ENCODE results near the gene SEC14L5.

SEC14L5 gene

GRCh38 chr16:4972938-4973587 is 14.9 kb downstream of the SEC14L5 start:
- no peaks in the 10 kb centered on the region for H3K27me3 ChIP-seq (ENCODE audit: insufficient read depth, low read length, poor library complexity, severe bottlenecking)
- no peak overlapping the region for H3K4me2 ChIP-seq (ENCODE audit: low read depth, low read length, poor library complexity, severe bottlenecking)
- no peak overlapping the region for H3K9ac ChIP-seq (ENCODE audit: low read depth, low read length, poor library complexity, severe bottlenecking)
- no peaks in the 10 kb centered on the region for H3K4me1 ChIP-seq (ENCODE audit: insufficient read depth, low read length, poor library complexity, severe bottlenecking)
- no peaks in the 10 kb centered on the region for H3K36me3 ChIP-seq (ENCODE audit: insufficient read depth, low read length)
- H4K20me1 ChIP-seq (ENCODE audit: insufficient read depth, low read length, poor library complexity, severe bottlenecking) = no peaks in the 10 kb centered on the region
- no peaks in the 10 kb centered on the region for H3K9me3 ChIP-seq (ENCODE audit: insufficient read depth, low read depth, low read length)
- TF ChIP-seq CTCF (conservative IDR thresholded peaks at IDR 0.05; ENCODE audit: low read length) = no peak
- no peak overlapping the region for H2AFZ ChIP-seq (ENCODE audit: low read length)
- no peaks in the 10 kb centered on the region for H3K79me2 ChIP-seq (ENCODE audit: insufficient read depth, low read length)
- H3F3A ChIP-seq (ENCODE audit: low read depth) = no peaks in the 10 kb centered on the region
- H3K4me3 ChIP-seq (ENCODE audit: low read length, poor library complexity, severe bottlenecking) = no peak overlapping the region
- H3K9me2 ChIP-seq (replicated peaks; ENCODE audit: low read depth, low read length) = no peaks in the 10 kb centered on the region

GRCh38 chr16:4976079-4976478 is 17.9 kb downstream of the SEC14L5 start:
- H3K79me2 ChIP-seq (ENCODE audit: insufficient read depth, low read length) = no peaks in the 10 kb centered on the region
- H3K9me3 ChIP-seq (ENCODE audit: insufficient read depth, low read depth, low read length) = no peaks in the 10 kb centered on the region
- no peak overlapping the region for H3K4me2 ChIP-seq (ENCODE audit: low read depth, low read length, poor library complexity, severe bottlenecking)
- H3K9ac ChIP-seq (ENCODE audit: low read depth, low read length, poor library complexity, severe bottlenecking) = no peak overlapping the region
- no peaks in the 10 kb centered on the region for H3K4me1 ChIP-seq (ENCODE audit: insufficient read depth, low read length, poor library complexity, severe bottlenecking)
- H3K9me2 ChIP-seq (replicated peaks; ENCODE audit: low read depth, low read length) = no peaks in the 10 kb centered on the region
- no peaks in the 10 kb centered on the region for H3K36me3 ChIP-seq (ENCODE audit: insufficient read depth, low read length)
- no peaks in the 10 kb centered on the region for H4K20me1 ChIP-seq (ENCODE audit: insufficient read depth, low read length, poor library complexity, severe bottlenecking)
- no peak overlapping the region for H2AFZ ChIP-seq (ENCODE audit: low read length)
- no peaks in the 10 kb centered on the region for H3K27me3 ChIP-seq (ENCODE audit: insufficient read depth, low read length, poor library complexity, severe bottlenecking)
- H3F3A ChIP-seq (ENCODE audit: low read depth) = no peaks in the 10 kb centered on the region
- no peak overlapping the region for H3K4me3 ChIP-seq (ENCODE audit: low read length, poor library complexity, severe bottlenecking)
- TF ChIP-seq CTCF (conservative IDR thresholded peaks at IDR 0.05; ENCODE audit: low read length) = no peak
- TF ChIP-seq EZH2phosphoT487 (IDR thresholded peaks at IDR 0.05; ENCODE audit: borderline replicate concordance) = no peak

DNA sequence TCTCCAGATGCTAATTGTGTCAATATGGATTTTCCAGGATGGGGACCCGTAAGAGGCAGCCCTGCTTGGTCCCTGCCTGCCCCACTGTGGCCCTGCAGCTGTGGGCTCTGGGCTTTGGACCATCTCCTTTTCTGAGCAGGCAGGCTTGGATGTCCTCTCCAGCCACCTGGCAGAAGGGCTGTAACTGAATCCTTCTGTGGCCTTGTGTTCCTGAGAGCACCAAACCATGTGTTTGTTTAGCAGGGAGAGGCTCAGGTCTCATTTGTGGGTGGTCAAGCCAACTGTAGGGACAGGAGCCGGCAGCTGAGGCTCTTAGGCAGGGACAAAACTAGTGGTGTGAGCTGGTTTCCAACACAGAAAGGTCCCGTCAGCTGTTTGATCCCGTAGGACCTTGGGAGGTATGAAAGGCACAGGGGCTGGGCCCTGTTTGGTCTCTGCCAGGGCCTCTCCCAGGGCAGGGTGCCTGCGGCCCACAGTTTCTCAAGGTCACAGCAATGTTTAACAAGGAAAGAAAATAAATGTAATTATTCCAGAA is 18.5 kb downstream of the SEC14L5 start:
- no peaks in the 10 kb centered on the region for H3K27me3 ChIP-seq (ENCODE audit: insufficient read depth, low read length, poor library complexity, severe bottlenecking)
- H3F3A ChIP-seq (ENCODE audit: low read depth) = no peaks in the 10 kb centered on the region
- no peak overlapping the region for H3K4me2 ChIP-seq (ENCODE audit: low read depth, low read length, poor library complexity, severe bottlenecking)
- no peak overlapping the region for H3K9ac ChIP-seq (ENCODE audit: low read depth, low read length, poor library complexity, severe bottlenecking)
- no peaks in the 10 kb centered on the region for H3K9me3 ChIP-seq (ENCODE audit: insufficient read depth, low read depth, low read length)
- no peaks in the 10 kb centered on the region for H3K4me1 ChIP-seq (ENCODE audit: insufficient read depth, low read length, poor library complexity, severe bottlenecking)
- H3K79me2 ChIP-seq (ENCODE audit: insufficient read depth, low read length) = no peaks in the 10 kb centered on the region
- H4K20me1 ChIP-seq (ENCODE audit: insufficient read depth, low read length, poor library complexity, severe bottlenecking) = no peaks in the 10 kb centered on the region
- H3K9me2 ChIP-seq (replicated peaks; ENCODE audit: low read depth, low read length) = no peaks in the 10 kb centered on the region
- H2AFZ ChIP-seq (ENCODE audit: low read length) = no peak overlapping the region
- no peak overlapping the region for H3K4me3 ChIP-seq (ENCODE audit: low read length, poor library complexity, severe bottlenecking)
- H3K36me3 ChIP-seq (ENCODE audit: insufficient read depth, low read length) = no peaks in the 10 kb centered on the region
- no peak for TF ChIP-seq CTCF (conservative IDR thresholded peaks at IDR 0.05; ENCODE audit: low read length)
- TF ChIP-seq EZH2phosphoT487 (IDR thresholded peaks at IDR 0.05; ENCODE audit: borderline replicate concordance) = no peak

Measured in Loucy (cell line).